ENCODE results near the gene ATE1.
"Not testable (repeated sequence)": the region's sequence is repeated elsewhere in the genome, so short reads cannot be mapped to it uniquely, and the experiment has no call there.

Gene ATE1

GRCh38 chr10:121929585-121930267 is 1.9 kb upstream of the ATE1 start:
- not testable (repeated sequence) for DNase-seq

DNA sequence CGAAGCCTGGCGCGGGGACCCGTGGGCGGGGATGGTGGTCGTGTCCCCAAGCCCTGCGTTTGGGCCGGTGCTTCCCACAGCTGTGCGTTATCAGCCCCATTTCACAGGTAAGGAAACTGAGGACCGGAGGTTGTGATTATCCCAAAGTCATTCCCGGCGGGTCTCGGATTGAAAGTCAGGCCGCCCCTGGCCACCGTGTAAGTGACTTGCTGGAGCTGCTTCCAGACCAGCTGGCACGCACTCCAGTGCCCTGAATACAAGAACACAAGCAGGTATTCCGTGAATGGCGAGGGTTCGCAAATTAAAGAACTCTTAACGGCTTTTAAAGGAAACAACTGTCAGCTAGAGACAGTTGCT is 675 bp upstream of the ATE1 start:
- DNase-seq, result no peak

DNA sequence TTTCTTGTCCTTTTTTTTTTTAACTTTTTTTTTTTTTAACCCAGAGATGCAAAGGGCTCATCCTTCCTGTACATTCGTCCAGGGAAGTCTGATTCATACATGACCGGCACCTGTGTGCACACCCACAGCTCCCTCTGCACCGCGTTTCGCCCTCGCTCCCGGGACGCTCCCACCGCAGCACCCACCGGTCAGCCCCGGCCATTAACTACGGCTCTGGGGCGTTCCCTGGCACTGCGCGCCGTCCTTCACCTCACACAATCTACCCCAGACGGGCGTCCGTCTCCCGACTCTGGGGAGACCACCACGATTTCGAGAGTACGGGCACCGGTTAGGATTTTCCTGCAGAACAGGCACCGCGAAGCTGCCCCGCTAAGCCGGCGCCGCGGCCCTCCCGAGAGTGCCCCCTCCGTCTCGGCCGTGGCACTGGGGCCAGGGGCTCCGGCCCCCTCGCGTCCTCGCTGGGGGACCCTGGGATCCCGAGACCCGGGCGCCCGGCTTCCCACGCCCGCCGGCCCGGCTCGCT is 452 bp downstream of the ATE1 start:
- peak; percentile 70 for DNase-seq

DNA sequence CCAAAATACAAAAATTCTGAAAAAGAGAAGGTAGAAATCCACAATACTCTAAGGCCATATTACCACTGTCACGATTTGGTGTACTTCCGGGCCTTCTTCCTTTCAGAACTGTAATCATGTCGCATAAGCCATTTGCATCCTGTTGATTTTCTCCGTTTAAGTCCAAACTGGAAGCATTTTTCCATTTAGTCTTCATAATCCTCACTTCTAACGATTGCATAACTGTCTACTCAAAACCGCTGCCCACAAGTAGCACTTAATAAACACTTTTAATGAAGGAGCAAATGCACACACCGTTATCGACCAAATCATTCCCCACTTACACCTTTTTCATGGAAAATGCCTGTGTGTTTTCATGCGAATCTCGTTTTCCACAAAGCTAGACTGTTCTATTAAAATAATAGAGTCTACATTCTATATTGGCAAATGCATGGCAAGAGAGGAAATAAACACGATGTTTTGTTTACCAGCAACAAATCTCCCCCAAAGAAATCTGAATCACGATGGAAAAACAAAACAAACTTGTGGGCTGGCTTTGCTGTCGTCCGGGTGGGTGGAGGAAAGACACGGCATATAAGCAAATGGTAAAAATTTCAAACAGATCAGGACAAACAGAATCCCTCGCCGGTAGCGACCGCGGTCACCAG is 1.0 kb downstream of the ATE1 start:
- no peak for DNase-seq

GRCh38 chr10:121926157-121926556 is 1.7 kb downstream of the ATE1 start:
- DNase-seq, result no peak

DNA sequence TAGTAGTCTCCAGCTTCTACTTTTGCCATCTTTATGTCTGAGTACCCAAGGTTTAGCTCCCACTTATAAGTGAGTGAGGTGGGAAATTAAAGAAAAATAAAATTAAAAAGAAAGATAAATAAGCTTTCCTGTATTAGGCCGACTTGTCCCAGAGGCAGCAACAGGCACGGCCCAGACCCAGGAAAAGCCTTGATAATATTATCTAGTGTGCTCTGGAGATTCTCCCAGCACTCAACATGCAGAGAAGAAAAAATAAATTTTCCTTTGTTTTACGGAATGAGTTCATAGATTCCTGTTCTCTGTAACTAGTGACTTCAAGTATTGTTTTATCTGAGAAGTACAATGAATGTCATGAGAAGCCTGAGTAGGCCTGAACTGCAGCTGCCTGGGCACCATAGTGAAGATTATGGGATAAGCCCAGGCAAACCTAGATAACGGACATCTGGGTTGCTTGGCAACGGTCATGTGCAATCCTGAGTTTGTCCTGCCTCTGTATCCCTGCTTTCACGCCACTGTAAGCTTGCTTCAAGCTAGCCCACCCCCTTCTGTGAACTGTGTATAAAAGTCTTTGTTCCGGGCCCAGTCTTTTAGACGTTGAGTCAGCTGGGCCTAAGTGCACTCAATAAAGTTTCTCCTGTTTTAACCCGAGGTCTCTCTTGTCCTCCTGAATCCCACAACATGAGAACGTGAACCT is 6.4 kb downstream of the ATE1 start:
- no peak for DNase-seq

DNA sequence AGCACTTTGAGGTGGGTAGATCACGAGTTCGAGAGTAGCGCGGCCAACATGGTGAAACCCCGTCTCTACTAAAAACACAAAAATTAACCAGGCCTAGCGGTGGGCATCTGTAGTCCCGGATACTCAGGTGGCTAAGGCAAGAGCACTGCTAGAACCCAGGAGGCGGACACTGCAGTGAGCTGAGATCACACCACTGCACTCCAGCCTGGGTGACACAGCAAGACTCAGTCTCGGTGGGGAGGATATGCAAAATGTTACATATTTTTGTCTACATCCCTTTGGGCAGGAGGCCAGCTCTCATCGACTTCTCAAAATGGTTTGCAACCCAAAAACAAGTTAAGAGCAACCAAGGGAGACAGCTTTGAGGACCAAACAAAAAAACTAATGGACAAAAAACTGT is 8.2 kb downstream of the ATE1 start:
- DNase-seq, result no peak

DNA sequence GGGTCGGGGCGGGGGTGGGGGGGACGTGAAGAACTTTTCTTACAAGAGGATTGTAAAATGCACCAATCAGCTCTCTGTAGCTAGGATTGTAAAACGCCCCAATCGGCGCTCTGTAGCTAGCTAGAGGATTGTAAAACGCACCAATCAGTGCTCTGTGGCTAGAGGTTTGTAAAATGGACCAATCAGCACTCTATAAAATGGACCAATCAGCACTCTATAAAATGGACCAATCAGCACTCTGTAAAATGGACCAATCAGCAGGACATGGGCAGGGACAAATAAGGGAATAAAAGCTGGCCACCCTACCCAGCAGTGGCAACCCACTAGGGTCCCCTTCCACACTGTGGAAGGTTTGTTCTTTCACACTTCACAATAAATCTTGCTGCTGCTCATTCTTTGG is 9.0 kb downstream of the ATE1 start:
- not testable (repeated sequence) for DNase-seq

- DNase-seq, result no peak
These were observed 13.2 kb downstream of the ATE1 start for GRCh38 chr10:121914661-121915060.

DNA sequence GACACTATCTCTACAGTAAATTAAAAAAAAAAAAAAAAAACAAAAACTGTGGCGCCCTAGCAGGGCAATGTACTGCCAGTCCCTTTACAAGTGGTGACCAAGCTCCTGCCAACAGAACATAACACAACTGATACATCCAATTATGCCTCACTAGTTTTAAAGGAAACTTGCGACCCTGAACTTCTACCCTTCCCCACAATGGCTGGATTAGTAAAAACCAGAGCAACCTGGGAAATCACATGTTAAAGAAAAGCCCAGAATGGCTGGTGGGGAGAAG is 16.5 kb downstream of the ATE1 start:
- no peak for DNase-seq

DNA sequence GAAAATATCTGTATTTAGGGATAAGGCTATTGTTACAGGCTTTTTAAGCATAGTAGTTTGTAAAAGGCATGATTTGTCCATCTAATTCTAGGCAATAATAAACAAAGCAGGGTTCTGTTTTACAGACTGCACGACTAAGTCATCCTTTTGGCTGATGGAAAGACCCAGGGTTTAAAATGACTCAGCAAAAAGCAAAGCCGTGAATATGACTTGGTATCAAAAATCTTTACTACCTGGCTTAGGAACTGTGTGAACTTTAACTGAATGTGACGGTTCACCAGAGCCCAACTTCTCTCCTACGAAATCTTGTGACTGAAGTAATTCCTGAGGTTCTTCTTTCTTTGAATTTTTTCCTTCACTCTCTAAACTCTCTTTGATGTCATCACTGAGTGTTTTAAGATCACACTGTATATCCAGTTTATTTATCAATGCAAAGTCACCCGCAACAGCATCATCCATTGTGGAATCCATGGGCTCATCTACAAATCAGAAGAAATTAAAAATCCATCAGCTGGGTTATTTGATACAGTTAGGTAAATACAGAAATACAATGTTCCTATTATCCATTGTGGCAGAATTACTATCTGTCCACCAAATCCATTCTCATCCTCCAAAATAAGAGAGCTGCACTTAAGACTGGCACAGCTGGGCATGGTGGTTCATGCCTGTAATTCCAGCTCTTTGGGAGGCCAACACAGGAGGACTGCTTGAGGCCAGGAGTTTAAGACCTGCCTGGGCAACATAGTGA is 17.0 kb downstream of the ATE1 start:
- DNase-seq, result no peak

DNA sequence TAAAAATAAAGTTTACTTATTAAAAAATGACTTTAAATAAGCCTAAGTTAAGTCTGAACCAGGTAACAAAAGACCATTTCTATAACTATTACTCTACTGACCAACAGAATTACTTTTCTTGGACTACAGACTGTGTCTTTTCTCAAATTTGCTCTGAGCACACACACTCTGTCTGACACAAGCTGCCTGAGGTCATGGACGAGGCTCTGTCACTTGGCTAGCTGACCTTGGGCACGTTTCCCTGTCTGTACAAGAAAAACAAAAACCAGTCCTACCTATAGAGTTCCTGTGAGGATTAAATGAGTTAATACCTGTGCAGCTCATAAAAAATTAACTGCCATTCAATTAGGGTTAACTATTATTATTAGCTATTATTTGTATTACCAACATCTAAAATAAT is 22.9 kb downstream of the ATE1 start:
- no peak for DNase-seq

- DNase-seq, result no peak
These were observed 27.2 kb downstream of the ATE1 start for GRCh38 chr10:121900443-121901174.

DNA sequence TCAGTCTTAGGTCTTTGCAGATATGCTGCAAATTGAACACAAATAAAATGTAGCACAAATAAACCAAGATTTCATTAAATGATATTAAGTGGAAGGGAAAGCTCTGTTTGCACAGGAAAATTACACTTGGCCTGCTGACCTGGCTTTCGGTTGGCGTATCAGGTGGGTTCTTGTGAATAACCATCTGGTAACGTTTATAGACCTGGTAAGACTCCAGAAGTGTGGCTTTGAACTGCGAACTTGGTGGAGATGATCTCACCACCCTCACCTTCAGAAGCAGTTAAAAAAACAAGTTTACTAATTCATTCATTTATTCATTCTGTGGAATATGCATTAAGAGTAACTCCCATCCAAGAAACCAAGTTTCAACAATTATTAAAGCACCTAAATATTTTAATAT is 28.1 kb downstream of the ATE1 start:
- no peak for DNase-seq

DNA sequence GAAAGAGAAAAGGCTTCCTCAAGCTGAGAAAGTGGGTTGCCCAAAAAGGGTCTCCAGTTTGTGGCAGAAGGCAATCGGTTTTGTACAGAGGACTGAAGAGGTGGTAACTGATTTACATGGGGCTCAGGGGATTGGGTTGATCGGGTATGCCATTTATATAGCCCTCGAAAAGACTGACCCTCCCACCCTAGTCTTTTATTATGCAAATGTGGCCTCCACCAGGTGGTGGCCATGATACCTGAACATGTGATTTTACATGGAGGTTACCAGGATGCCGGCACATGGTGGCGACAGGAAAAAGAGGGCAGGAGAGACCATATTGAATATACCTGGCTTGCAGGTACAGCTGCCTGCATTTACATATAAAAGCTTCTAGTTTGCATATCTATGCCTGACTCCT is 36.7 kb downstream of the ATE1 start:
- no peak for DNase-seq

DNA sequence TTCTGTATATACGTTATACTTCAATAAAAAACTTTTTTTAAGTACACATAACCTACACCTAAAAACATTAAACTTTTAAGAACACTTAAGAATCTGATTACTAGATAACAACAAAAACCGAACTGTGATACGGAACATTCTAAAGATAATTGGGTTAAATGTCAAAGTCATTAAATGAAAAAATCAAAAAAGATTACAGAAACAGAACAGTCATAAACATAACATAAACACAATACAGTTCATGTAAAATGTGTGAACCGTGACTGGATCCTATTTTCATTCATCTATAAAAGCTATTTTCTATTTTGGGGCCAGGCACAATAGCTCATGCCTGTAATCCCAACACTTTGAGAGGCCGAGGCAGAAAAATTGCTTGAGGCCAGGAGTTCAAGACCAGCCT is 38.6 kb downstream of the ATE1 start:
- no peak for DNase-seq

DNA sequence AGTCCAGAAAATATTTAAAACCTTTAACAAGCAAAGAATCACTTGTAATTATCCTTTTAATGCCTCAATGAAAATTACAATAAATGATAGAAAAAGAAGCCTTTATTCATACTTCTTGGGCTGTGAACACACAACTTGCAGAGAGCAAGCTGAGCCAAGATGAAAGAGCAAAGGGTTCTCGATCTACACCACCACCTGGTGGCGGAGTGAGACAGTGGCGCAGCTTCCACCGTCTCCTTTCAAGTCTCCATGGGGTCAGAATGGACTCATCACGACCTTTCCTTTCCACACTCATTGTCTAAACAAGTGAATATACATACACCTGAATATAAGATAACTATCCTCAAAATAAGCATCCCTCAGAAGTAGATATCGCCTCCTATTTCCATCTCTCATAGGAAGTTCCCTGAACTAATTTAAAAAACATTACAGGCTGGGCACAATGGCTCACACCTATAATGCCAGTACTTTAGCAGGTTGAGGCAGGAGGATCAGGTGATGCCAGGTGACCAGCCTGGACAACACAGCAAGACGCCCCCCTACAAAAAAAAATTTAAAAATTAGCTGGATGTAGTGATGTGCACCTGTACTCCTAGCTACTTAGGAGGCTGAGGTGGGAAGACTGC is 40.7 kb downstream of the ATE1 start:
- DNase-seq, result peak; percentile 56

GRCh38 chr10:121886181-121886580 is 41.6 kb downstream of the ATE1 start:
- DNase-seq, result no peak

DNA sequence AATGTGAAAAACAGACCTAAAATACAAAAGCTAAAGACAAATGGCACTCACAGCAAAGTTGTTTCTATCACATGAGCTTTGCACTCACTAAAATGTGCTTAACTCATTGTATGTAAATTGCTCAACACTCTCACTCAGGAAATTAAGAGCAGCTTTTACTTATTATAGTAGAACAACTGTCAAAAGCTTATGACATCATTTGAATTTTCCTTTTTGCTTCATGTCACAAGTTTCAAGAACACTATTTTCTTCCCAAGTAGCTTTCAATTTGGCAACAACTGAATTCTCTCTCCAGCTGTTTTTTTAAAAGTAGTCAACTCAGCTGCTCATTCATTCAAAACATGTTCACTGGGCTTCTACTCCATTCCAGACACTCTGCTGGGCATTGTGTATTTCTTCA is 46.9 kb downstream of the ATE1 start:
- no peak for DNase-seq

DNA sequence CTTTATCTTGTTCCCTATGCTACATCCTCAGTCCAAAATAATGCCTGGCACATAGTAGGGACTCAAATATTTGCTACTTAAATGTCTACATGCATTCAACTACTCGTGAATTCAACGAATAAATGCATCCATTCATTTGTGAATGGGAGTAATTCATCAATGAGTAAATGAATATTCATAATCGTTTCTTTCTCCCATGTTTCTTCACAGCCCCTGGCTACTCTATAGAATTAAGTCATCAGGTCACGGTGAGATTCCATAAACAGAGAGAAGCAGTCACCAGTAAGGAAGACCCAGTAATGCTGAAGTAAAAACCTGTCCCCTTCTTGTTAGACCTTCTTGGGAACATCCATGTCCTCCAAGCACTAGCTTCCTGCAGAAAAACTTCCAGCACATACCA is 48.4 kb downstream of the ATE1 start:
- no peak for DNase-seq

GRCh38 chr10:121873236-121873635 is 54.6 kb downstream of the ATE1 start:
- no peak for DNase-seq

- DNase-seq, result no peak
These were observed 57.4 kb downstream of the ATE1 start for GRCh38 chr10:121870413-121870812.

- no peak for DNase-seq
These were observed 62.3 kb downstream of the ATE1 start for GRCh38 chr10:121865554-121865953.
